Stomach (tissue), 4 donors: ENCODE data around the gene CADM4.

ENCODE experiments used
- CTCF ChIP-seq, 7 experiments: fragments of 450-650 bp in 4 of 7; fragments of 200-600 bp in 3 of 7; sonication (generic) in 3 of 7; IDR thresholded peaks; one replicate each; pipeline ENCODE4 v1.5.1; 2016 to 2019; ENCODE audit warnings: antibody characterized with exemption in 7 of 7, control low read depth in 2 of 7, mild to moderate bottlenecking in 1 of 7
- POLR2A ChIP-seq, 4 donors: fragments of 450-650 bp; IDR thresholded peaks; one replicate each; pipeline ENCODE4 v1.6.1; 2016; ENCODE audit warnings: antibody characterized with exemption in 4 of 4, control low read depth in 2 of 4, mild to moderate bottlenecking in 1 of 4, moderate library complexity in 1 of 4

GRCh38 chr19:43609872-43610271, 29.8 kb downstream of the CADM4 start:
- TF ChIP-seq CTCF (IDR thresholded peaks at IDR 0.05) (no peak), POLR2A (IDR thresholded peaks at IDR 0.05) (no peak)
